Measurements from ENCODE around the gene CABYR.

Gene CABYR

GRCh38 chr18:24138789-24139616 is at the start of gene CABYR:
Gene CABYR, plus strand, starts transcription at chr18:24139062. Its CDS starts 4,053 bp downstream, at chr18:24143115.
- peak within 1 kb of the TSS; percentile 95 for H3K27ac Mint-ChIP-seq
- DNase-seq: peak; percentile 85
- H3K4me3 Mint-ChIP-seq: peak within 1 kb of the TSS; percentile 90
- H3K4me1 Mint-ChIP-seq: peaks cover 23% of the 10 kb centered on the region
- no peaks in the 10 kb centered on the region for H3K27me3 Mint-ChIP-seq (ENCODE audit: low read depth, poor library complexity)
- H3K9me3 Mint-ChIP-seq: peaks cover 4% of the 10 kb centered on the region
- TF ChIP-seq, protein P1, sequence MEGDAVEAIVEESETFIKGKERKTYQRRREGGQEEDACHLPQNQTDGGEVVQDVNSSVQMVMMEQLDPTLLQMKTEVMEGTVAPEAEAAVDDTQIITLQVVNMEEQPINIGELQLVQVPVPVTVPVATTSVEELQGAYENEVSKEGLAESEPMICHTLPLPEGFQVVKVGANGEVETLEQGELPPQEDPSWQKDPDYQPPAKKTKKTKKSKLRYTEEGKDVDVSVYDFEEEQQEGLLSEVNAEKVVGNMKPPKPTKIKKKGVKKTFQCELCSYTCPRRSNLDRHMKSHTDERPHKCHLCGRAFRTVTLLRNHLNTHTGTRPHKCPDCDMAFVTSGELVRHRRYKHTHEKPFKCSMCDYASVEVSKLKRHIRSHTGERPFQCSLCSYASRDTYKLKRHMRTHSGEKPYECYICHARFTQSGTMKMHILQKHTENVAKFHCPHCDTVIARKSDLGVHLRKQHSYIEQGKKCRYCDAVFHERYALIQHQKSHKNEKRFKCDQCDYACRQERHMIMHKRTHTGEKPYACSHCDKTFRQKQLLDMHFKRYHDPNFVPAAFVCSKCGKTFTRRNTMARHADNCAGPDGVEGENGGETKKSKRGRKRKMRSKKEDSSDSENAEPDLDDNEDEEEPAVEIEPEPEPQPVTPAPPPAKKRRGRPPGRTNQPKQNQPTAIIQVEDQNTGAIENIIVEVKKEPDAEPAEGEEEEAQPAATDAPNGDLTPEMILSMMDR (IDR thresholded peaks at IDR 0.05): no peak
- H3K36me3 Mint-ChIP-seq (ENCODE audit: low read depth): peaks cover 18% of the 10 kb centered on the region

DNA sequence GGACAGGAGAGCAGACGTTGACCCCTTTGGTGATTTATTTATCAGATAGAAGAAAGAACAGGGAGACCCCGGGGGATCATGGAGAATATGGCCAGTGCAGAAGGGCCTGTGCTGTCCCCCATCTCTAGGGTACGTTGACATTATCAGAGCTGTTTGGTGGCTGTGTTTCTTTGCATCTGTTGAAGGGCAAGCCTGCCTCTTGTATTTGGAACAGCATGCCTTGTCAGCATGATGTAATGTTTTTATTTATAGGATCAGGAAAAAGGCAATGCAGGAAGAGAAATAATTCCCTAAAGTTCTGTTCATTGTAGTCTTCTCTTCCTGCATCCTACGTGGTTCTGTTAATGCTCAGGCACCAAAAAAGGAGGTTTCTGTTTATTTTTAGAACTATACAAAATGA is 49.8 kb upstream of the CABYR start:
- H3K4me3 Mint-ChIP-seq: no peak overlapping the region

DNA sequence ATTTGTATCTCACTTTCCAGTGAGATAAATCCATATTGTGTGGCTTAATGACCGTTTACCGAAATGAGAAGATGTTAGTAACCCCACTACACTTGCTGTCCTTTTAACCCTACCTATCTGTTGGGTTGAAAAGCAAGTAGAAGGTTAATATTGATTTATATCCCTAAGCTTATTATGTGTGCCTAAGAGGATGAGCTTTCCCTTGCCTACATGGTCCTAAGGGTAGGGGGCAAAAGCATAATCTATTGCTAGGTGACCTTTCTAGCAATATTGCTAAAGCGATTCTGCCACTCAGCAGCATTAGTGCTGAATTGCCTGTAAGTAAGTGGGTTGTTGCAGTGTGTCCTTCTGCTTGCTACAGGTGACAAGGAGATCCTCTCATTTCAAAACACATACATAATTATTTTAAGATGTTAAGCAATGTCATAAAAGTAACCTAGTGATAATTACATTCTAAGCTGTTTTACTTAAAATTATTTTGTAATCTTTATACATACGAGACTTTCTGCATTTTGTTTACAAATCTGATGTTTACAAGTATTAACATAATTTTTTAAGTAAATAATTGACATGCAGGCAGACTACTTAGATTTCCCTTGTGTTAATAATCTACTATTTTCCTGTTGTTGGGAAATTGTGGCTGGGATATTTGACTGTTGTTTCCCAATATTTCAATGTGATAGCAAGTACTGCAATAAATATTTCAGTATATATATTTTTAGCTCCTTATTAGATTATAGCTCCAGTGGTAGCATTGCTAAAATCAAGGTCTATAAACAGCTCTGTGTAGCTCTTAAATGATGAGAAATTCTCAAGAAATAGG is 49.1 kb upstream of the CABYR start:
- peaks cover 4% of the 10 kb centered on the region for H3K9me3 Mint-ChIP-seq
- H3K36me3 Mint-ChIP-seq (ENCODE audit: low read depth): peaks cover 28% of the 10 kb centered on the region
- no peak overlapping the region for H3K27ac Mint-ChIP-seq
- TF ChIP-seq, protein P1 (IDR thresholded peaks at IDR 0.05): no peak
- no peak overlapping the region for H3K4me3 Mint-ChIP-seq
- H3K4me1 Mint-ChIP-seq: peaks cover 13% of the 10 kb centered on the region
- no peak for DNase-seq
- H3K27me3 Mint-ChIP-seq (ENCODE audit: low read depth, poor library complexity): peaks cover 4% of the 10 kb centered on the region

More for the DNA sequence above, 49.8 kb upstream of the CABYR start:
- H3K27me3 Mint-ChIP-seq (ENCODE audit: low read depth, poor library complexity): peaks cover 4% of the 10 kb centered on the region
- peaks cover 13% of the 10 kb centered on the region for H3K4me1 Mint-ChIP-seq
- H3K9me3 Mint-ChIP-seq: peaks cover 4% of the 10 kb centered on the region
- TF ChIP-seq, protein P1 (IDR thresholded peaks at IDR 0.05): no peak
- H3K27ac Mint-ChIP-seq: no peak overlapping the region
- H3K36me3 Mint-ChIP-seq (ENCODE audit: low read depth): peaks cover 25% of the 10 kb centered on the region
- no peak for DNase-seq

DNA sequence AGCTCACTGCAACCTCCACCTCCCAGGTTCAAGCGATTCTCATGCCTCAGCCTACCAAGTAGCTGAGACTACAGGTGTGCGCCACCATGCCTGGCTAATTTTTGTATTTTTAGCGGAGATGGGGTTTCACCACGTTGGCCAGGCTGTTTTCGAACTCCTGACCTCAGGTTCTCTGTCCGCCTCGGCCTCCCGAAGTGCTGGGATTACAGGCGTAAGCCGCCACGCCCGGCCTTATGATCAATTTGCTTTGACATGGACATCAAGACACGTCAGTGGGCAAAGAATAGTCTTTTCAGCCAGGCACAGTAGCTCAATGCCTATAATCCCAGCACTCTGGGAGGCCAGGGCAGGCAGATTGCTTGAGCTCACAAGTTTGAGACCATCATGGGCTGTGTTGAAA is 48.0 kb upstream of the CABYR start:
- Mint-ChIP-seq H3K27me3 (ENCODE audit: low read depth, poor library complexity) (peaks cover 4% of the 10 kb centered on the region), H3K4me1 (peaks cover 13% of the 10 kb centered on the region), H3K4me3 (no peak overlapping the region), H3K9me3 (peaks cover 8% of the 10 kb centered on the region), H3K36me3 (ENCODE audit: low read depth) (peaks cover 34% of the 10 kb centered on the region), H3K27ac (no peak overlapping the region)
- no peak for DNase-seq
- TF ChIP-seq, protein P1 (IDR thresholded peaks at IDR 0.05): no peak

DNA sequence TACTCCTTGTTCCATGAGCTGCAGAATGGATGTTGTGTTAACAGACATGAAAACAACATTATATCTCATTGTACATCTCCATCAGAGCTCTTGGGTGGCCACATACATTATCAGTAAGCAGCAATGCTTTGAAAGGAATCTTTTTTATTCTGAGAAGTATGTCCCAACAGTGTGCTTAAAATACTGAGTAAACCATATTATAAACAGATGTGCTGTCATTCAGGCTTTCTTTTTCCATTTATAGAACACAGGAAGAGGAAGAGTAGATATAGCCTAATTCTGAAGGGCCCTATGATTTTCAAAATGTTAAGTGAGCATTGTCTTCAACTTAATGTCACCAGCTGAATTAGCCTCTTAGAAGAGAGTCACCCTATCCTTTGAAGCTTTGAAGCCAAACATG is 44.3 kb upstream of the CABYR start:
- H3K4me3 Mint-ChIP-seq: no peak overlapping the region
- TF ChIP-seq, protein P1 (IDR thresholded peaks at IDR 0.05): no peak
- peaks cover 34% of the 10 kb centered on the region for H3K9me3 Mint-ChIP-seq
- no peak for DNase-seq
- H3K27ac Mint-ChIP-seq: no peak overlapping the region
- peaks cover 4% of the 10 kb centered on the region for H3K27me3 Mint-ChIP-seq (ENCODE audit: low read depth, poor library complexity)
- no peaks in the 10 kb centered on the region for H3K4me1 Mint-ChIP-seq
- H3K36me3 Mint-ChIP-seq (ENCODE audit: low read depth): peaks cover 68% of the 10 kb centered on the region
